Natural killer cell (primary cell): ENCODE results near the gene ST3GAL2. TPM values are rescaled to one million over a fixed set of nuclear protein-coding genes. Genes with fewer than 3 reads are reported as not detected.

Experiments used
- ATAC-seq, 3 donors: fragments of 150-1000 bp in 2 of 3; fragments of 200-7000 bp in 1 of 3; cut with Tn5 transposase; 1 replicate in 1 of 3; 2 replicates in 2 of 3; pipeline ENCODE4 v1.10.0; 2021; ENCODE audit warnings: mild to moderate bottlenecking in 2 of 3, moderate library complexity in 2 of 3
- DNase-seq, 2 donors: peaks; one replicate each; pipeline versions ENCODE4 v3.0.0 to v3.0.0-alpha.2; 2013 to 2021; ENCODE audit warnings: mixed read lengths in 1 of 2
- H3K27ac ChIP-seq: one replicate; pipeline ENCODE4 v1.5.1; 2013; ENCODE audit warnings: mild to moderate bottlenecking, low read length
- H3K27me3 ChIP-seq: one replicate; pipeline ENCODE4 v1.6.1; 2013; ENCODE audit warnings: low read length; ENCODE audit not compliant: control insufficient read depth, insufficient read depth
- H3K36me3 ChIP-seq: one replicate; pipeline ENCODE4 v1.6.1; 2013; ENCODE audit warnings: low read length; ENCODE audit not compliant: control insufficient read depth, insufficient read depth
- H3K4me1 ChIP-seq: one replicate; pipeline ENCODE4 v1.6.1; 2013; ENCODE audit warnings: low read length; ENCODE audit not compliant: control insufficient read depth, insufficient read depth
- H3K4me3 ChIP-seq: one replicate; pipeline ENCODE4 v1.5.1; 2013; ENCODE audit warnings: low read length
- H3K9me3 ChIP-seq: one replicate; pipeline ENCODE4 v1.6.1; 2013; ENCODE audit warnings: low read length; ENCODE audit not compliant: control insufficient read depth, insufficient read depth
- H3K27ac Mint-ChIP-seq, 2 donors: one replicate each; pipeline ENCODE4 v1.8.0; 2022; ENCODE audit warnings: mild to moderate bottlenecking in 2 of 2, mixed read lengths in 2 of 2, moderate library complexity in 1 of 2
- H3K27me3 Mint-ChIP-seq, 2 donors: one replicate each; pipeline ENCODE4 v1.8.0; 2022; ENCODE audit warnings: low read depth in 2 of 2, mixed read lengths in 2 of 2
- H3K36me3 Mint-ChIP-seq: one replicate; pipeline ENCODE4 v1.8.0; 2022; ENCODE audit warnings: mixed read lengths
- H3K4me1 Mint-ChIP-seq, 2 donors: one replicate each; pipeline ENCODE4 v1.8.0; 2022; ENCODE audit warnings: mixed read lengths in 2 of 2
- H3K4me3 Mint-ChIP-seq: one replicate; pipeline ENCODE4 v1.8.0; 2022; ENCODE audit warnings: mild to moderate bottlenecking, moderate library complexity, mixed read lengths
- H3K9me3 Mint-ChIP-seq, 2 donors: one replicate each; pipeline ENCODE4 v1.8.0; 2022; ENCODE audit warnings: mixed read lengths in 2 of 2
- CTCF ChIP-seq: fragments of 200-600 bp; IDR thresholded peaks from one replicate; pipeline ENCODE4 v1.8.0; 2022; ENCODE audit warnings: antibody characterized with exemption
- WGBS: methylation state at CpG from one replicate; pipeline ENCODE4 v1.1.7; 2013; ENCODE audit warnings: missing lambda C conversion rate; ENCODE audit not compliant: insufficient coverage; 5-methylcytosine and 5-hydroxymethylcytosine counted together
- intact Hi-C: fragments of 100-400 bp; cut with micrococcal nuclease; formaldehyde crosslinking; loops from one replicate; pipeline ENCODE4 v1.14.2; 2022
- total RNA-seq, 4 donors: library from RNA; stranded (reverse); fragments of 120-200 nt in 1 of 4; gene quantifications; one replicate each; pipeline versions ENCODE4 v1.2.3 to v1.2.4, GENCODE V29; 2013 to 2022

The ST3GAL2 gene
- total RNA-seq, 3 donors from 2014 or later (not counting 1 experiment from before 2014, with no cell fraction given) = 25.9 to 39.1 (median 36.9) TPM

GRCh38 chr16:70465999-70466804 is 27.3 kb upstream of the ST3GAL2 start:
- ATAC-seq (no peak), DNase-seq (no peak)
- peaks cover 5% of the 10 kb centered on the region for H3K36me3 ChIP-seq
- no peak overlapping the region for H3K4me3 ChIP-seq
- no peak overlapping the region for H3K27ac ChIP-seq
- Mint-ChIP-seq H3K9me3 (no peaks in the 10 kb centered on the region), H3K27ac (no peak overlapping the region), H3K4me1 (peaks cover 0 to 6% of the 10 kb centered on the region in 2 donors), H3K4me3 (no peak overlapping the region), H3K27me3 (no peaks in the 10 kb centered on the region), H3K36me3 (no peaks in the 10 kb centered on the region)
- H3K9me3 ChIP-seq = no peaks in the 10 kb centered on the region
- no peak for TF ChIP-seq CTCF
- 92% methylated on average over 12 of the region's 13 CpGs for WGBS
- H3K4me1 ChIP-seq = peaks cover 6% of the 10 kb centered on the region
- intact Hi-C loops = no loop called here
- no peaks in the 10 kb centered on the region for H3K27me3 ChIP-seq

GRCh38 chr16:70463235-70463634 is 24.3 kb upstream of the ST3GAL2 start:
- Histone ChIP-seq H3K4me1 (peaks cover 13% of the 10 kb centered on the region), H3K27me3 (no peaks in the 10 kb centered on the region), H3K27ac (no peak overlapping the region), H3K9me3 (no peaks in the 10 kb centered on the region), H3K4me3 (no peak overlapping the region), H3K36me3 (peaks cover 5% of the 10 kb centered on the region)
- 97% methylated on average over 2 of the region's 2 CpGs for WGBS
- no peaks in the 10 kb centered on the region for H3K36me3 Mint-ChIP-seq
- intact Hi-C loops = no loop called here
- TF ChIP-seq CTCF = no peak
- H3K4me1 Mint-ChIP-seq = peaks cover 0 to 13% of the 10 kb centered on the region in 2 donors
- no peaks in the 10 kb centered on the region for H3K9me3 Mint-ChIP-seq
- H3K27me3 Mint-ChIP-seq = no peaks in the 10 kb centered on the region
- no peak overlapping the region for H3K27ac Mint-ChIP-seq
- H3K4me3 Mint-ChIP-seq = no peak overlapping the region
- ATAC-seq (no peak), DNase-seq (no peak)

GRCh38 chr16:70460737-70461261 is 21.9 kb upstream of the ST3GAL2 start:
- DNase-seq (no peak), ATAC-seq (peak in 2 of 3 donors; percentile 40 to 61)
- Histone ChIP-seq H3K27ac (no peak overlapping the region), H3K27me3 (no peaks in the 10 kb centered on the region), H3K4me1 (peaks cover 14% of the 10 kb centered on the region), H3K9me3 (no peaks in the 10 kb centered on the region), H3K4me3 (no peak overlapping the region), H3K36me3 (no peaks in the 10 kb centered on the region)
- 76% methylated on average over 8 of the region's 8 CpGs for WGBS
- no peaks in the 10 kb centered on the region for H3K9me3 Mint-ChIP-seq
- H3K27ac Mint-ChIP-seq = no peak overlapping the region
- no peaks in the 10 kb centered on the region for H3K36me3 Mint-ChIP-seq
- no peak for TF ChIP-seq CTCF
- intact Hi-C loops = no loop called here
- no peak overlapping the region for H3K4me3 Mint-ChIP-seq
- H3K27me3 Mint-ChIP-seq = no peaks in the 10 kb centered on the region
- H3K4me1 Mint-ChIP-seq = peaks cover 4 to 13% of the 10 kb centered on the region in 2 donors
